Skin epidermis (tissue), 12 donors: ENCODE measurements around the gene ZNF302.

Source experiments
- H3K27ac ChIP-seq, 21 experiments: fragments of 200-600 bp; sonication (generic) in 11 of 21; one replicate each; pipeline ENCODE4 v1.5.0; 2020; ENCODE audit warnings: mild to moderate bottlenecking in 3 of 21, inconsistent platforms in 2 of 21, moderate library complexity in 2 of 21
- H3K4me3 ChIP-seq, 7 experiments: fragments of 200-600 bp; sonication (generic) in 2 of 7; one replicate each; pipeline ENCODE4 v1.5.0; 2020; ENCODE audit warnings: inconsistent platforms in 2 of 7, mild to moderate bottlenecking in 2 of 7, moderate library complexity in 1 of 7

The ZNF302 gene

GRCh38 chr19:34722353-34722752, 44.9 kb downstream of the ZNF302 start:
- Histone ChIP-seq H3K4me3 (no peak overlapping the region), H3K27ac (no peak overlapping the region)

GRCh38 chr19:34725400-34725799, 47.9 kb downstream of the ZNF302 start:
- Histone ChIP-seq H3K27ac (no peak overlapping the region), H3K4me3 (no peak overlapping the region)

GRCh38 chr19:34731019-34731829, 53.7 kb downstream of the ZNF302 start:
- no peak overlapping the region for H3K4me3 ChIP-seq
- H3K27ac ChIP-seq = no peak overlapping the region

- no peak overlapping the region for H3K27ac ChIP-seq
- H3K4me3 ChIP-seq = no peak overlapping the region
These were observed 54.5 kb downstream of the ZNF302 start for GRCh38 chr19:34731964-34732363.

GRCh38 chr19:34732612-34733211, 55.2 kb downstream of the ZNF302 start:
- H3K27ac ChIP-seq = peak overlapping the region in 20 of 21 experiments; percentile 87 to 99 (median 98)

GRCh38 chr19:34733266-34733745, 55.8 kb downstream of the ZNF302 start:
- H3K27ac ChIP-seq = peak overlapping the region; percentile 87 to 99 (median 98)
- peak overlapping the region; percentile 67 to 94 (median 77) for H3K4me3 ChIP-seq

More at GRCh38 chr19:34732612-34733211, 55.2 kb downstream of the ZNF302 start:
- peak overlapping the region; percentile 67 to 94 (median 77) for H3K4me3 ChIP-seq

- Histone ChIP-seq H3K27ac (peak within 1 kb of the TSS; percentile 87 to 99 (median 98)), H3K4me3 (peak within 1 kb of the TSS; percentile 67 to 94 (median 77))
These were observed 56.5 kb downstream of the ZNF302 start, which contains the start of gene ZNF181 for GRCh38 chr19:34733746-34734536. TSS of gene ZNF181 (plus strand) at chr19:34734243. CDS start at chr19:34735038, 795 bp downstream.

- H3K4me3 ChIP-seq = peak overlapping the region; percentile 67 to 94 (median 77)
- H3K27ac ChIP-seq = peak overlapping the region; percentile 87 to 99 (median 98)
These were observed 57.1 kb downstream of the ZNF302 start for GRCh38 chr19:34734537-34735103.
